Naive B cell (primary cell): ENCODE results near the gene MAGEA12. TPM values are rescaled to one million over a fixed set of nuclear protein-coding genes. Genes with fewer than 3 reads are reported as not detected.
"Not testable (repeated sequence)": the region's sequence is repeated elsewhere in the genome, so short reads cannot be mapped to it uniquely, and the experiment has no call there.

Source experiments
- ATAC-seq, 2 donors: fragments of 150-1000 bp; cut with Tn5 transposase; 2 replicates each; pipeline ENCODE4 v1.10.0; 2021; ENCODE audit warnings: low read depth in 2 of 2, mild to moderate bottlenecking in 2 of 2, moderate library complexity in 2 of 2
- DNase-seq: peaks from one replicate; pipeline ENCODE4 v3.0.0; 2022
- H3K27ac Mint-ChIP-seq, 6 donors: one replicate each; pipeline ENCODE4 v1.8.0; 2020 to 2022; ENCODE audit warnings: mild to moderate bottlenecking in 6 of 6, mixed read lengths in 6 of 6, moderate library complexity in 5 of 6, inconsistent platforms in 2 of 6
- H3K27me3 Mint-ChIP-seq, 3 donors: one replicate each; pipeline ENCODE4 v1.8.0; 2021 to 2022; ENCODE audit warnings: mixed read lengths in 3 of 3, mild to moderate bottlenecking in 1 of 3
- H3K36me3 Mint-ChIP-seq, 2 donors: one replicate each; pipeline ENCODE4 v1.8.0; 2020 to 2022; ENCODE audit warnings: mixed read lengths in 2 of 2, inconsistent platforms in 1 of 2, mild to moderate bottlenecking in 1 of 2
- H3K4me1 Mint-ChIP-seq, 3 donors: one replicate each; pipeline ENCODE4 v1.8.0; 2020 to 2022; ENCODE audit warnings: mixed read lengths in 3 of 3, inconsistent platforms in 1 of 3, mild to moderate bottlenecking in 1 of 3, moderate library complexity in 1 of 3
- H3K4me3 Mint-ChIP-seq, 8 donors: one replicate each; pipeline ENCODE4 v1.8.0; 2020 to 2022; ENCODE audit warnings: mild to moderate bottlenecking in 8 of 8, mixed read lengths in 8 of 8, moderate library complexity in 8 of 8, inconsistent platforms in 2 of 8
- H3K9me3 Mint-ChIP-seq, 7 donors: one replicate each; pipeline ENCODE4 v1.8.0; 2020 to 2022; ENCODE audit warnings: mixed read lengths in 7 of 7, mild to moderate bottlenecking in 5 of 7, inconsistent platforms in 2 of 7, moderate library complexity in 1 of 7
- polyA plus RNA-seq, 6 donors: library from polyadenylated mRNA; unstranded; fragments of 300-500 nt; fragmentation: Illumina TruSeq; gene quantifications; one replicate each; pipeline ENCODE4 v1.2.3, GENCODE V29; 2021; ENCODE audit warnings: low read depth in 6 of 6

Gene MAGEA12
- polyA plus RNA-seq, 6 donors from 2014 or later, result not detected

DNA sequence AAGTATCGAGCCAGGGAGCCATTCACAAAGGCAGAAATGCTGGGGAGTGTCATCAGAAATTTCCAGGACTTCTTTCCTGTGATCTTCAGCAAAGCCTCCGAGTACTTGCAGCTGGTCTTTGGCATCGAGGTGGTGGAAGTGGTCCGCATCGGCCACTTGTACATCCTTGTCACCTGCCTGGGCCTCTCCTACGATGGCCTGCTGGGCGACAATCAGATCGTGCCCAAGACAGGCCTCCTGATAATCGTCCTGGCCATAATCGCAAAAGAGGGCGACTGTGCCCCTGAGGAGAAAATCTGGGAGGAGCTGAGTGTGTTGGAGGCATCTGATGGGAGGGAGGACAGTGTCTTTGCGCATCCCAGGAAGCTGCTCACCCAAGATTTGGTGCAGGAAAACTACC is 3.0 kb downstream of the MAGEA12 start:
- H3K27ac Mint-ChIP-seq, H3K4me3 Mint-ChIP-seq, ATAC-seq, H3K4me1 Mint-ChIP-seq, H3K9me3 Mint-ChIP-seq, H3K36me3 Mint-ChIP-seq, H3K27me3 Mint-ChIP-seq, DNase-seq: not testable (repeated sequence)

GRCh38 chrX:152738560-152738959 is 5.0 kb downstream of the MAGEA12 start:
- Mint-ChIP-seq H3K27ac (no peak overlapping the region), H3K4me3 (no peak overlapping the region), H3K9me3 (peaks cover 0 to 2% (median 0%) of the 10 kb centered on the region in 7 donors), H3K4me1 (no peaks in the 10 kb centered on the region), H3K27me3 (peaks cover 0 to 4% (median 0%) of the 10 kb centered on the region in 3 donors), H3K36me3 (no peaks in the 10 kb centered on the region)
- DNase-seq, result no peak
- no peak for ATAC-seq

- H3K27me3 Mint-ChIP-seq, H3K4me3 Mint-ChIP-seq, H3K36me3 Mint-ChIP-seq, ATAC-seq, H3K4me1 Mint-ChIP-seq, H3K9me3 Mint-ChIP-seq, DNase-seq, H3K27ac Mint-ChIP-seq: not testable (repeated sequence)
Measured at GRCh38 chrX:152753686-152754650, 20.4 kb downstream of the MAGEA12 start, which contains the start of gene MAGEA2. Gene MAGEA2 (minus strand): TSS chrX:152753842. CDS start chrX:152751363, 2,479 bp downstream.

DNA sequence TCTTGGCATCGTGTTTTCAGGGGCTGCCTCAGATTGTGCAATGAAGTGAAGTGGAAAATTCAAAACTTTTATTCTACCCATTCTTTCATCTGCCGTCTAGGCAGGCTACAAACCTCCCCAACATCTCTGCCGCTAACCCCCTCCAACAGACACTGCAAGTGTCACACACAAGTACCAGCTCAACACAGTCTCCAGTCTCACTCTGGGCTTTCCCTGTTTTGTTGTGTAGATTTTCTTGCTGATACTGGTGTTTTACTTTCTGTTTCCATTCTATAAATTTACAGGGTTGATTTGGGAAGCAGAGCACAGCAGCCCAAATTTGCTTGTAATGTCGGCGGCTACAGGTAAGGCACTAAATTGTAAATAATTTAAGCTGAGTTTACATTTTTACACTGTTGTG is 21.3 kb downstream of the MAGEA12 start:
- not testable (repeated sequence) for DNase-seq, H3K27ac Mint-ChIP-seq, ATAC-seq, H3K4me1 Mint-ChIP-seq, H3K9me3 Mint-ChIP-seq, H3K27me3 Mint-ChIP-seq, H3K4me3 Mint-ChIP-seq, H3K36me3 Mint-ChIP-seq

- H3K4me1 Mint-ChIP-seq, ATAC-seq, DNase-seq, H3K27me3 Mint-ChIP-seq, H3K4me3 Mint-ChIP-seq, H3K27ac Mint-ChIP-seq, H3K36me3 Mint-ChIP-seq, H3K9me3 Mint-ChIP-seq: not testable (repeated sequence)
Measured at GRCh38 chrX:152758918-152759317, 25.4 kb downstream of the MAGEA12 start, which contains the start of gene CSAG3. Gene CSAG3 (plus strand): TSS chrX:152759218.

DNA sequence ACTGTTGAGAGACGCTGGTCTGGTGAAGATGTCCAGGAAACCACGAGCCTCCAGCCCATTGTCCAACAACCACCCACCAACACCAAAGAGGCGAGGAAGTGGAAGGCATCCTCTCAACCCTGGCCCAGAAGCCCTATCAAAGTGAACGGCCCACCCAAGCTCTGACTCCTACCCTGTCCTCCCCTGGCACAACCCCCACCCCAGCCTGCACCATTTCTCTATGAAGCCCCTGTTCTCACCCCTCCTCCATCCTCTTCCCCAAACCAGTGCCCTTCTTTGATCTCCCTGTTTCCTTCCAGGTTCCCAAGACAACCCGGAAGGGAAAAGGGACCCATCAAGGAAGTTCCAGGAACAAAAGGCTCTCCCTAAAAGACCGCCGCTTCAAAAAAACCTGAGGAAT is 26.0 kb downstream of the MAGEA12 start:
- H3K4me3 Mint-ChIP-seq, H3K36me3 Mint-ChIP-seq, ATAC-seq, H3K27ac Mint-ChIP-seq, H3K4me1 Mint-ChIP-seq, H3K9me3 Mint-ChIP-seq, H3K27me3 Mint-ChIP-seq, DNase-seq: not testable (repeated sequence)

GRCh38 chrX:152761582-152761981 is 28.0 kb downstream of the MAGEA12 start:
- not testable (repeated sequence) for H3K27ac Mint-ChIP-seq, H3K27me3 Mint-ChIP-seq, H3K36me3 Mint-ChIP-seq, H3K4me1 Mint-ChIP-seq, H3K4me3 Mint-ChIP-seq, DNase-seq, ATAC-seq, H3K9me3 Mint-ChIP-seq

DNA sequence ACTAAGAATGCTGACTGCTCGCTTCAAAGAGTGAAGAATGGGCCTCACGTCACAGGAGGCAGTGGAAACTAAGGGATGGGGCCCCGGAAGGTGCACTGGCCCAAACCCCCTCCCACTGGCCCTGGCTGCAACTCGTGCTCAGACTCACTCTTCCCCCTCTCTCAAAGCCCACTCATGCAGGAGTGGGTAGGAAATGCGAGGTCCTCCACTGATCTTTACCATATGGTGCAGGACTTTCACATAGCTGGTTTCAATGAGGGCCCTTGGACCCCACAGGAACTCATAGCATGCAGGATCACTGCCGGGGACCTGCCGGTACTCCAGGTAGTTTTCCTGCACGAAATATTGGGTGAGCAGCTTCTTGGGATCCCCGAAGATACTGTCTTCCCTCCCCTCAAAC is 33.0 kb downstream of the MAGEA12 start:
- not testable (repeated sequence) for H3K9me3 Mint-ChIP-seq, H3K27me3 Mint-ChIP-seq, ATAC-seq, H3K4me3 Mint-ChIP-seq, H3K36me3 Mint-ChIP-seq, H3K27ac Mint-ChIP-seq, DNase-seq, H3K4me1 Mint-ChIP-seq

DNA sequence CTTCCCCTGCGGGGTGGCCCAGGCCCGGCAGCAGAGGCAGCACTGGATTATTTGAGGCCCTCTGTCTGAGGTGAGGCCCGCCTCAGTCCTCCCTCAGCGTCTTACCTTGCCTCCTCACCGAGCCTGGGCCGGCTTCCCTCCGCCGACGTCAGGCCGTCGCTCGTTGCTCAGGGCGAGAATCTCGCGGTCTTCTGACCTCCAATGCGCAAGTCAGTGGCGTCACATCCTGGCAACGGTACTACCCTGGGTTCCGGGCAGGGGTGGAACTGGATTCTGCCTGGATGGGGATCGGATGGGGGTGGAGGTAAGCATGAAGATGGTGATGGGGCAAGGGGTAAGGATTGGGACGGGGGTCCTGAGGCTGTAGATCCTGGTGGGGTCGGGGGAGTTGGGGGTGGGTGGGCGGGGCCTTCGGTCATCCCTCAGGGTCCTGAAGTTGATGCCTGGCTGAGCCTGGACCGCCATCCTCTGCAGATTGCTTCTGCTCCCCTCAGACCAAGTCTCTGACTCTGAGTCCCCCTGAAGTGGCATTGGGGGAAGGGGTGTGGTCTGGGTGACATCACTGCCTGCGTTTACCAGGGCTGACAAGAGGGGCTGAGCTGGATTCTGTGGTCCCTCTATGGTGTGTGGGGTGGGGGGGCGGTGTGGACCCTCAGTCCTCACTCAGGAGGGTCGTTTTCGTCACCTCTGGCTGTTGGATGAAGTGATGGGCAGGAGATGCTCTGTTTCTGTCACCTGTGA is 36.2 kb downstream of the MAGEA12 start, which contains the start of gene MAGEA6:
Gene MAGEA6 (minus strand): TSS at position 141 of the 741 bp plus-strand sequence. CDS start 2,039 bp downstream, outside the sequence.
- not testable (repeated sequence) for H3K4me1 Mint-ChIP-seq, H3K27ac Mint-ChIP-seq, ATAC-seq, H3K36me3 Mint-ChIP-seq, H3K27me3 Mint-ChIP-seq, DNase-seq, H3K4me3 Mint-ChIP-seq, H3K9me3 Mint-ChIP-seq

GRCh38 chrX:152787062-152787461 is 53.5 kb downstream of the MAGEA12 start:
- H3K27me3 Mint-ChIP-seq, H3K9me3 Mint-ChIP-seq, H3K4me3 Mint-ChIP-seq, H3K27ac Mint-ChIP-seq, H3K36me3 Mint-ChIP-seq, DNase-seq, H3K4me1 Mint-ChIP-seq, ATAC-seq: not testable (repeated sequence)

Other genes with a start within 250 kb of the MAGEA12 start
- gene GABRQ, start 95.9 kb upstream of the MAGEA12 start, polyA plus RNA-seq, result not detected
- not detected for gene MAGEA3, start 35.0 kb upstream of the MAGEA12 start, polyA plus RNA-seq
- gene CSAG2, start 24.5 kb upstream of the MAGEA12 start, polyA plus RNA-seq, result not detected
- gene MAGEA2B, start 19.1 kb upstream of the MAGEA12 start, polyA plus RNA-seq, result not detected
- not detected for gene CSAG1, start within 50 bp of the MAGEA12 start, polyA plus RNA-seq
- not detected for gene MAGEA2, start 20.1 kb downstream of the MAGEA12 start, polyA plus RNA-seq
- gene CSAG3, start 25.5 kb downstream of the MAGEA12 start, polyA plus RNA-seq, result not detected
- gene MAGEA6, start 35.9 kb downstream of the MAGEA12 start, polyA plus RNA-seq, result not detected
- 10 to 100 TPM; 21.4 to 34.3 (median 26.9) TPM for gene CETN2, start 97.0 kb downstream of the MAGEA12 start, polyA plus RNA-seq
- gene NSDHL, start 97.3 kb downstream of the MAGEA12 start, polyA plus RNA-seq, result 10 to 100 TPM; 10.8 to 20.0 (median 15.4) TPM
- gene ZNF185, start 164.3 kb downstream of the MAGEA12 start, polyA plus RNA-seq, result 1 to 10 TPM in 5 of 6 donors, under 1 TPM in 1; 0.55 to 4.3 (median 2.4) TPM